Lung (tissue), 12 donors: ENCODE data around the gene KIF22. TPM values are rescaled to one million over a fixed set of nuclear protein-coding genes. Genes with fewer than 3 reads are reported as not detected.
"Not testable (repeated sequence)": the region's sequence is repeated elsewhere in the genome, so short reads cannot be mapped to it uniquely, and the experiment has no call there.

ENCODE experiments used
- ATAC-seq: fragments of 200-7000 bp; cut with Tn5 transposase; one replicate; pipeline ENCODE4 v1.9.1; 2020; ENCODE audit warnings: moderate number of reproducible peaks; ENCODE audit not compliant: insufficient read depth, low FRiP score
- DNase-seq, 3 donors: peaks; one replicate each; pipeline ENCODE4 v3.0.0-alpha.2; 2013 to 2017
- H3K27ac ChIP-seq, 2 donors: one replicate each; pipeline ENCODE4 v1.5.1; 2013; ENCODE audit warnings: mild to moderate bottlenecking in 2 of 2, moderate library complexity in 2 of 2, control low read depth in 1 of 2, inconsistent platforms in 1 of 2, low read depth in 1 of 2, low read length in 1 of 2
- H3K27me3 ChIP-seq, 3 donors: one replicate each; pipeline ENCODE4 v1.5.1; 2013; ENCODE audit warnings: low read length in 2 of 3; ENCODE audit not compliant: control insufficient read depth in 3 of 3, insufficient read depth in 3 of 3
- H3K36me3 ChIP-seq, 4 donors: one replicate each; pipeline ENCODE4 v1.5.1; 2013; ENCODE audit warnings: low read length in 4 of 4, mild to moderate bottlenecking in 1 of 4, moderate library complexity in 1 of 4; ENCODE audit not compliant: control insufficient read depth in 4 of 4, insufficient read depth in 4 of 4
- H3K4me1 ChIP-seq, 5 donors: one replicate each; pipeline ENCODE4 v1.5.1; 2013; ENCODE audit warnings: low read length in 5 of 5, mild to moderate bottlenecking in 2 of 5, moderate library complexity in 1 of 5; ENCODE audit not compliant: control insufficient read depth in 5 of 5, insufficient read depth in 5 of 5
- H3K4me3 ChIP-seq: one replicate; pipeline ENCODE4 v1.5.1; 2013; ENCODE audit warnings: mild to moderate bottlenecking, control low read depth, moderate library complexity
- H3K9ac ChIP-seq, 2 donors: one replicate each; pipeline ENCODE4 v1.5.1; 2013; ENCODE audit warnings: low read length in 2 of 2, control low read depth in 1 of 2; ENCODE audit not compliant: insufficient read depth in 1 of 2
- H3K9me3 ChIP-seq, 4 donors: one replicate each; pipeline ENCODE4 v1.5.1; 2013; ENCODE audit warnings: low read length in 3 of 4, mild to moderate bottlenecking in 1 of 4, moderate library complexity in 1 of 4; ENCODE audit not compliant: control insufficient read depth in 4 of 4, insufficient read depth in 3 of 4
- WGBS, 2 donors: extraction: QIAGEN DNeasy Blood & Tissue Kit; methylation state at CpG; one replicate each; pipeline ENCODE4 v1.1.7; 2013; 5-methylcytosine and 5-hydroxymethylcytosine counted together
- polyA plus RNA-seq, 2 donors: library from polyadenylated mRNA; stranded (reverse); fragments of 200-250 nt; gene quantifications; one replicate each; pipeline ENCODE4 v1.2.1, GENCODE V29; 2013
- total RNA-seq, 2 donors: library from RNA; depleted of rRNA in 1 of 2; stranded (reverse); fragments of >200 nt in 1 of 2; gene quantifications; one replicate each; pipeline ENCODE4 v1.2.1, GENCODE V29; 2014 to 2021
- TF ChIP-seq, protein P1 (sequence below): IDR thresholded peaks from 2 replicates; pipeline ENCODE4 v1.5.1; 2012; ENCODE audit warnings: mild to moderate bottlenecking; ENCODE audit errors: control extremely low read depth, extremely low read depth
- donor health status: control.
- donor health status: control.
- donor health status: Bipolar disorder and iron deficiency.
- donor health status: healthy.
- donor health status: DM: yes; HTN: yes; CAD: no.

Gene KIF22
- total and polyA plus RNA-seq, 4 donors = 22.1 to 84.9 (median 25.9) TPM

DNA sequence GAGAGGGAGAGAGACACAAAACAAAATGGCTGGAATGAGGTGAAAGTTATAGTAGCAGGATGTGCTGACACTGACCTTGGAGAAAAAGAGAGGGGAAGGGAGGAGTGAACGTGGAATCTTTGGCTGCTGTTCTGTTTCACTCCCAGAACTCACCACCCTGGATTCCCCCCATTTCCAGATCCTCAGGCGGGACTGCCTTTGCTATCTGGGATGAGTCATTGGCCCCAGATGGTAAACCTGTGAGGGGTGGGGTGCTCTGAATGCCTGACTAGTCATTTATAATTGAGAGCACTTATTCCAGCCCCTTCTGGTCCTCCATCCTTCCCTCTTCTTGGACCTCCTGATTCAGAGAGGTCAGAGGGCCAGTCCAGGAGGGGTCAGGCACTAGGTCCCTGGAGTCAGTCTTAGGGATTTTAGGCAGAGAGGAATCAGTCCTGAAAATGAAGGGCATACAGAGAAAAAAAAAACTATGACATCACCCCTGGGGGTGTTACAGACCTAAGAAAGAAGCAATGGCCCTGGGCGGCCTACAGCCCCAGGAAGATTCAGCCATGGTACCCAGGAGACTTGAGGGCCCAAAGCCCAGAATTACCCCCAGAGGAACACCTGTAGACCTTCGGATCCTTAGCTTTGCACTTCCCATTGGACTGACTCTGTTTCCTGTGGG lies 14.7 kb upstream of the KIF22 start:
- no peaks in the 10 kb centered on the region for H3K27me3 ChIP-seq
- no peaks in the 10 kb centered on the region for H3K9me3 ChIP-seq
- DNase-seq = no peak
- no peaks in the 10 kb centered on the region for H3K4me1 ChIP-seq
- no peaks in the 10 kb centered on the region for H3K36me3 ChIP-seq
- H3K9ac ChIP-seq = no peak overlapping the region
- H3K4me3 ChIP-seq = no peak overlapping the region
- WGBS, 2 donors = 67 to 81% methylated on average over 4 of the region's 4 CpGs
- H3K27ac ChIP-seq = no peak overlapping the region
- TF ChIP-seq, protein P1, sequence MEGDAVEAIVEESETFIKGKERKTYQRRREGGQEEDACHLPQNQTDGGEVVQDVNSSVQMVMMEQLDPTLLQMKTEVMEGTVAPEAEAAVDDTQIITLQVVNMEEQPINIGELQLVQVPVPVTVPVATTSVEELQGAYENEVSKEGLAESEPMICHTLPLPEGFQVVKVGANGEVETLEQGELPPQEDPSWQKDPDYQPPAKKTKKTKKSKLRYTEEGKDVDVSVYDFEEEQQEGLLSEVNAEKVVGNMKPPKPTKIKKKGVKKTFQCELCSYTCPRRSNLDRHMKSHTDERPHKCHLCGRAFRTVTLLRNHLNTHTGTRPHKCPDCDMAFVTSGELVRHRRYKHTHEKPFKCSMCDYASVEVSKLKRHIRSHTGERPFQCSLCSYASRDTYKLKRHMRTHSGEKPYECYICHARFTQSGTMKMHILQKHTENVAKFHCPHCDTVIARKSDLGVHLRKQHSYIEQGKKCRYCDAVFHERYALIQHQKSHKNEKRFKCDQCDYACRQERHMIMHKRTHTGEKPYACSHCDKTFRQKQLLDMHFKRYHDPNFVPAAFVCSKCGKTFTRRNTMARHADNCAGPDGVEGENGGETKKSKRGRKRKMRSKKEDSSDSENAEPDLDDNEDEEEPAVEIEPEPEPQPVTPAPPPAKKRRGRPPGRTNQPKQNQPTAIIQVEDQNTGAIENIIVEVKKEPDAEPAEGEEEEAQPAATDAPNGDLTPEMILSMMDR = no peak
- no peak for ATAC-seq

DNA sequence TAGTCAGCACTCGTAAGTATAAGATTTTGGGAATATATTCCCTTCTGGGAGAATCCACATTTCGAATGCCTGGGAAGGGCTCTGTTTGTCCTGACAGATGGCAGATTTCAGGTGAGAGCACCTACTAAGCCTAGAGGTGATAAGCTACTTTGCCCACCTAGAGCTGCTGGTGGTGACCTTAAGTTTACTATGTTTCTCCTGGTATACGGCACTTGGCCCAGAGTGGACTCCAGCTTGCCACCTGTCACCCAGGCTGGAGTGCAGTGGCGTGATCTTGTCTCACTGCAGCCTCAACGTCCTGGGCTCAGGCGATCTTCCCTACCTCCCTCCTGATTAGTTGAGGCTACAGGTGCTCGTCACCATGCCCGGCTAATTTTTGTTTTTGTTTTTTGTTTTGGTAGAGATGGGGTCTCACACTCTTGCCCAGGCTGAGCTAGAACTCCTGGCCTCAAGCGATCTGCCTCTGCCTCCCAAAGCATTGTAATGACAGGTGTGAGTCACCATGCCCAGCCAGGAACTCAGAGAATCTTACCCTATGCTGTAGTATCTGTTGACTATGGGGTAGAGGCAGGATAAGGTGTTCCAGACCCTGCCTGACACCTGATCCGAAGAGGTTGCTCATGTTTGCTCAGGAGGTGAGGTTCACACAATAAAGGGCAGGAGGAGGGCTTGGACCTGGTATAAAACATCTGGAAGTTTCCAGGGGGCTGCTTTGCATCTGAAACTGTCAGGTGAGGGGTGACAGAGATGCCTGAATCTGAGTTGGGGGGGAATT lies 12.8 kb upstream of the KIF22 start, which contains the start of gene ZG16:
ZG16 (plus strand) TSS at position 681 of the 775 bp plus-strand sequence. CDS start 1,011 bp downstream, outside the sequence.
- no peak within 1 kb of the TSS for H3K4me3 ChIP-seq
- DNase-seq (no peak), ATAC-seq (no peak)
- no peaks in the 10 kb centered on the region for H3K36me3 ChIP-seq
- no peaks in the 10 kb centered on the region for H3K4me1 ChIP-seq
- no peak within 1 kb of the TSS for H3K27ac ChIP-seq
- WGBS, 2 donors = 79 to 92% methylated on average over 10 of the region's 10 CpGs
- H3K9me3 ChIP-seq = no peaks in the 10 kb centered on the region
- no peak within 1 kb of the TSS for H3K9ac ChIP-seq
- TF ChIP-seq, protein P1 = no peak
- H3K27me3 ChIP-seq = no peaks in the 10 kb centered on the region

DNA sequence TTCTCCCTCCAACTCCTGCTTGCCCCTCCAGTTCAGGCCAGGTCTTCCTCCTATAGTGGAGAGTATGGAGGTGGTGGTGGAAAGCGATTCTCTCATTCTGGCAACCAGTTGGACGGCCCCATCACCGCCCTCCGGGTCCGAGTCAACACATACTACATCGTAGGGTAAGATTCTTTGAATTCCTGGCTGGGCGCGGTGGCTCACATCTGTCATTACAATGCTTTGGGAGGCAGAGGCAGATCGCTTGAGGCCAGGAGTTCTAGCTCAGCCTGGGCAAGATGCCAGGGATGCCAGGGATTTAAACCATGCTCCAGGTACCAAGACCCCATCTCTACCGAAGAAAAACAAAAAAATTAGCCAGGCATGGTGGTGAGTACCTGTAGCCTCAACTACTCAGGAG lies 11.1 kb upstream of the KIF22 start:
- Histone ChIP-seq H3K27ac (no peak overlapping the region), H3K36me3 (no peaks in the 10 kb centered on the region), H3K9ac (no peak overlapping the region), H3K4me3 (no peak overlapping the region), H3K9me3 (no peaks in the 10 kb centered on the region), H3K27me3 (no peaks in the 10 kb centered on the region), H3K4me1 (peaks cover 0 to 3% (median 0%) of the 10 kb centered on the region in 5 donors)
- DNase-seq = no peak
- WGBS, 2 donors = 56 to 78% methylated on average over 10 of the region's 10 CpGs
- no peak for ATAC-seq
- TF ChIP-seq, protein P1 = no peak

DNA sequence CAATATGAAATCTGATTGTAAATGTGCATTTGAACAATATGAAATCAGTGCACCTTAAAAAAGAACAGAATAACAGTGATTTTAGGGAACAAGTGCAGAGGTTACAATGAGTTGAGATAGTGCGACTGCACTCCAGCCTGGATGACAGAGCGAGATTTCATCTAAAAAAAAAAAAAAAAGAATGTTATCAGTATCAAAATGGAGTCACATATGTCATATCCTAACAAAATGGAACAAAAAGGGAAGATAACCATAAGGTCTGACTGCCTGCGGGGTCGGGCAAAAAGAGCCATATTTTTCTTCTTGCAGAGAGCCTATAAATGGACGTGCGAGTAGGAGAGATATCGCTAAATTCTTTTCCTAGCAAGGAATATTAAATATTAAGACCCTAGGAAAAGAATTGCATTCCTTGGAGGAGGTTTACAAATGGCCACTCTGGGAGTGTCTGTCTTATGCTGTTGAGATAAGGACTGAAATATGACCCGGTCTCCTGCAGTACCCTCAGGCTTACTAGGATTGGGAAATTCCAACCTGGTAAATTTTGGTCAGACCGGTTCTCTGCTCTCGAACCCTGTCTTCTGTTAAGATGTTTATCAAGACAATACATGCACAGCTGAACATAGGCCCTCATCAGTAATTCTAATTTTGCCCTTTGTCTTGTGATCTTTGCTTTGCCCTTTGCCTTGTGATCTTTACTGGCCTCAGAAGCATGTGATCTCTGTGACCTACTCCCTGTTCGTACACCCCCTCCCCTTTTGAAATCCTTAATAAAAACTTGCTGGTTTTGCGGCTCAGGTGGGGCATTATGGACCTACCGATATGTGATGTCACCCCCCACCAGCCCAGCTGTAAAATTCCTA lies 7.2 kb upstream of the KIF22 start:
- not testable (repeated sequence) for H3K4me3 ChIP-seq, H3K4me1 ChIP-seq, H3K9ac ChIP-seq, H3K27ac ChIP-seq, H3K27me3 ChIP-seq, H3K9me3 ChIP-seq, H3K36me3 ChIP-seq, ATAC-seq
- 62 to 85% methylated on average over 13 of the region's 13 CpGs for WGBS, 2 donors
- DNase-seq = peak; percentile 35 to 71 (median 37)
